ENCODE results near the gene NEK5. TPM values are rescaled to one million over a fixed set of nuclear protein-coding genes. Genes with fewer than 3 reads are reported as not detected.
A peak's percentile ranks its signal among the peaks of the same experiment; 100 is the strongest.

Gene NEK5
- total and polyA plus RNA-seq, 2 donors from 2014 or later = 0.39 to 1.2 TPM

DNA sequence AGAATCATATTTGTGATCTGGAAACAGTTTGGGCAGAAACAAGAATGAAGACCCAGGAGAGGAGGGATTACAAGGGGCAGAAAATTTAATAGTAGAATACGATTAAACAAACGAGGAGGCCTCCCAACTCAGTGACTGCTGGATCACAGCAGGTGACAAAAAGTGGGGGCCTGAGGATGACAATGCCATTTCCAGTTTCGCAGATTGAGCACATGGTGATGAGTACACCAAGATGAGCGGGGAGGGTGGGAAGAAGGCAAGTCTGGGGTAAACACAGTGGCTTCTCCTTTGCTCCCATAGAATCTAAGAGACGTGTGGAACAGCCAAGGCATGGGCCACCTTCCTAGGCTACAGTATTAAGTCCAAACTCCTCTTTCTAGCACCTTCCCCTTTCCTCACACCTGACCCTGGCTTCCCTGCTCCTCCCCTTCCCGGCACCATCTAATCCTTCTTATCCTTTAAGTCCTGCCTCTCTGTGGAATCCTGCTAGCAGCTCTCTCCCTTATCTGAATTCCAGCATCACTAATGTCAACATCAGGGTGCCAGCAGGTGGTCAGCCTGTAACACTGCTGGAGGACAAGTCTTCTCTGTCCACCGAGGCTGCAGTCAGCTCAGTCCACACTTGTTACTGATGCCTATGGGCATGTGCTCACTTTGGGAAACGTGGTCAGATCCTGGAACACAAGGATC lies 131.1 kb downstream of the NEK5 start:
- Histone ChIP-seq H3K4me1 (ENCODE audit: control insufficient read depth in 2 of 3, insufficient read depth in 2 of 3, low read depth in 1 of 3, low read length in 3 of 3) (peaks cover 0 to 27% (median 18%) of the 10 kb centered on the region in 3 donors), H3K4me3 (ENCODE audit: low read length in 3 of 3) (no peak overlapping the region), H3K9ac (ENCODE audit: low read length in 3 of 3) (no peak overlapping the region), H3K36me3 (ENCODE audit: control insufficient read depth in 2 of 3, insufficient read depth in 3 of 3, low read length in 3 of 3) (no peaks in the 10 kb centered on the region), H3K27me3 (ENCODE audit: control insufficient read depth, insufficient read depth, low read length) (no peaks in the 10 kb centered on the region), H3K27ac (ENCODE audit: low read depth in 2 of 2, low read length in 2 of 2) (peak overlapping the region in 1 of 2 donors; percentile 5), H3K9me3 (ENCODE audit: control insufficient read depth in 2 of 3, insufficient read depth in 1 of 3, low read length in 3 of 3) (no peaks in the 10 kb centered on the region)
- intact Hi-C loops (cut with DNase I) = loop anchor here (10.0 kb wide), 1 partner anchor 127 kb away; the partner anchor contains the start of gene NEK5
- FAIRE-seq (no peak), DNase-seq (no peak)
- TF ChIP-seq, protein P1, sequence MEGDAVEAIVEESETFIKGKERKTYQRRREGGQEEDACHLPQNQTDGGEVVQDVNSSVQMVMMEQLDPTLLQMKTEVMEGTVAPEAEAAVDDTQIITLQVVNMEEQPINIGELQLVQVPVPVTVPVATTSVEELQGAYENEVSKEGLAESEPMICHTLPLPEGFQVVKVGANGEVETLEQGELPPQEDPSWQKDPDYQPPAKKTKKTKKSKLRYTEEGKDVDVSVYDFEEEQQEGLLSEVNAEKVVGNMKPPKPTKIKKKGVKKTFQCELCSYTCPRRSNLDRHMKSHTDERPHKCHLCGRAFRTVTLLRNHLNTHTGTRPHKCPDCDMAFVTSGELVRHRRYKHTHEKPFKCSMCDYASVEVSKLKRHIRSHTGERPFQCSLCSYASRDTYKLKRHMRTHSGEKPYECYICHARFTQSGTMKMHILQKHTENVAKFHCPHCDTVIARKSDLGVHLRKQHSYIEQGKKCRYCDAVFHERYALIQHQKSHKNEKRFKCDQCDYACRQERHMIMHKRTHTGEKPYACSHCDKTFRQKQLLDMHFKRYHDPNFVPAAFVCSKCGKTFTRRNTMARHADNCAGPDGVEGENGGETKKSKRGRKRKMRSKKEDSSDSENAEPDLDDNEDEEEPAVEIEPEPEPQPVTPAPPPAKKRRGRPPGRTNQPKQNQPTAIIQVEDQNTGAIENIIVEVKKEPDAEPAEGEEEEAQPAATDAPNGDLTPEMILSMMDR (IDR thresholded peaks at IDR 0.05; ENCODE audit: borderline replicate concordance, extremely low read depth, insufficient read depth) = no peak

DNA sequence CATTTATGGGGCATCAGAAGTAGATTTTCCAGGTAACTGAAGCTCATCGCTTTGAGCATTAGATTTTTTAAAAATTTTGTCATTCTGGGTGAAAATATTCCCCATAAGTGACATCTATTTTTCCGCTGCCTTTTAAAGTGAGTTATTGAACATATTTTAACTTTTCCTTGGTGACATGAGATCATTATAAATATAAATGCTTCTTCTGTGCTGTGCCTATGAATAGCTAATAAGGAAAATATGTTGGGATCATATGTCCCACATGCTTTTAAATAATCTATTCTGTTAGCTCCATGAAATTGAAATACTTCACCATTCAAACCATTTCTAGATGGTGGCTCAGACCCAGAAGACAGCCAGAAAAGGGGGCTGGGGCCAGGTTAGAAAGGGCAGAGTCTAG lies 131.7 kb downstream of the NEK5 start:
- Histone ChIP-seq H3K27ac (ENCODE audit: low read depth in 2 of 2, low read length in 2 of 2) (no peak overlapping the region), H3K9ac (ENCODE audit: low read length in 3 of 3) (no peak overlapping the region), H3K4me1 (ENCODE audit: control insufficient read depth in 2 of 3, insufficient read depth in 2 of 3, low read depth in 1 of 3, low read length in 3 of 3) (peaks cover 0 to 27% (median 18%) of the 10 kb centered on the region in 3 donors), H3K9me3 (ENCODE audit: control insufficient read depth in 2 of 3, insufficient read depth in 1 of 3, low read length in 3 of 3) (no peaks in the 10 kb centered on the region), H3K36me3 (ENCODE audit: control insufficient read depth in 2 of 3, insufficient read depth in 3 of 3, low read length in 3 of 3) (no peaks in the 10 kb centered on the region), H3K27me3 (ENCODE audit: control insufficient read depth, insufficient read depth, low read length) (no peaks in the 10 kb centered on the region), H3K4me3 (ENCODE audit: low read length in 3 of 3) (no peak overlapping the region)
- intact Hi-C loops (cut with DNase I) = loop anchor here (10.0 kb wide), 1 partner anchor 128 kb away; the partner anchor contains the start of gene NEK5
- TF ChIP-seq, protein P1 (IDR thresholded peaks at IDR 0.05; ENCODE audit: borderline replicate concordance, extremely low read depth, insufficient read depth) = no peak
- no peak for DNase-seq
- no peak for FAIRE-seq

DNA sequence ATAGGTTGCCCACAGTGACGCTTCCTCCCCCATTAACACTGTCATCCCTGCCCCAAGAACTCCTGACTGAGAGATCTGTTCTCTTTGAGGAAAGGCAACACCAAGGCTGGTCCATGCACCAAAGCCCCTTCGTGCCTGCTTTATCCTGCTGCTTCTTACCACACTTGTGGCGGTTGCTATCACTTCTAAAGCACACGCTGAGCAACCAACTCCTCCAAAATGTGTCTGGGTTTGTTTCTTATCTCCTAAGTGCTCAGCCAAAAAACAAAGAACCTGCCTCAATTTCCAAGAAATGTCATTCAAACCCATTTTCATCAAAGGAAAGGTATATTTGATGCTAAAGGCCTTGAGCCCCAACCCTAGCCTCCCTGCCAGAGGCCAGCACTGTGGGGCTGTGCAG lies 132.2 kb downstream of the NEK5 start:
- TF ChIP-seq, protein P1 (IDR thresholded peaks at IDR 0.05; ENCODE audit: borderline replicate concordance, extremely low read depth, insufficient read depth) = no peak
- Histone ChIP-seq H3K36me3 (ENCODE audit: control insufficient read depth in 2 of 3, insufficient read depth in 3 of 3, low read length in 3 of 3) (no peaks in the 10 kb centered on the region), H3K9ac (ENCODE audit: low read length in 3 of 3) (no peak overlapping the region), H3K27ac (ENCODE audit: low read depth in 2 of 2, low read length in 2 of 2) (no peak overlapping the region), H3K4me3 (ENCODE audit: low read length in 3 of 3) (no peak overlapping the region), H3K4me1 (ENCODE audit: control insufficient read depth in 2 of 3, insufficient read depth in 2 of 3, low read depth in 1 of 3, low read length in 3 of 3) (peaks cover 0 to 27% (median 18%) of the 10 kb centered on the region in 3 donors), H3K9me3 (ENCODE audit: control insufficient read depth in 2 of 3, insufficient read depth in 1 of 3, low read length in 3 of 3) (no peaks in the 10 kb centered on the region), H3K27me3 (ENCODE audit: control insufficient read depth, insufficient read depth, low read length) (no peaks in the 10 kb centered on the region)
- DNase-seq (no peak), FAIRE-seq (no peak)
- intact Hi-C loops (cut with DNase I) = loop anchor here (10.0 kb wide), 1 partner anchor 128 kb away; the partner anchor contains the start of gene NEK5
